ACC112 (cell line): ENCODE results near the gene ZSWIM5.
A peak's percentile ranks its signal among the peaks of the same experiment; 100 is the strongest.

ENCODE experiments used
- H2AFZ ChIP-seq: fragments of 200-600 bp; sonication (generic); one replicate; pipeline ENCODE4 v1.6.0; 2017; ENCODE audit warnings: antibody characterized with exemption, low read length; ENCODE audit not compliant: unreplicated experiment
- H3K27ac ChIP-seq: fragments of 200-600 bp; sonication (generic); 2 replicates; pipeline ENCODE4 v1.5.1; 2014; ENCODE audit warnings: low read depth, mild to moderate bottlenecking, antibody characterized with exemption, low read length, moderate library complexity
- H3K27me3 ChIP-seq: fragments of 200-600 bp; sonication (generic); 2 replicates; pipeline ENCODE4 v1.6.1; 2014; ENCODE audit warnings: mild to moderate bottlenecking, antibody characterized with exemption, low read length, moderate library complexity, mixed read lengths; ENCODE audit not compliant: insufficient read depth
- H3K36me3 ChIP-seq: fragments of 200-600 bp; sonication (generic); 2 replicates; pipeline ENCODE4 v1.6.1; 2016; ENCODE audit warnings: mild to moderate bottlenecking, antibody characterized with exemption, low read length, moderate library complexity, mixed read lengths; ENCODE audit not compliant: insufficient read depth
- H3K4me1 ChIP-seq: fragments of 200-600 bp; sonication (generic); one replicate; pipeline ENCODE4 v1.6.1; 2016; ENCODE audit warnings: low read length, mixed read lengths; ENCODE audit not compliant: insufficient read depth, unreplicated experiment, control insufficient read depth
- H3K4me3 ChIP-seq: fragments of 200-600 bp; sonication (generic); 2 replicates; pipeline ENCODE4 v1.5.1; 2014; ENCODE audit warnings: mild to moderate bottlenecking, low read depth, low read length
- H3K79me2 ChIP-seq: fragments of 200-600 bp; sonication (generic); one replicate; pipeline ENCODE4 v1.6.0; 2016; ENCODE audit warnings: low read length; ENCODE audit not compliant: control insufficient read depth, unreplicated experiment, insufficient read depth

The ZSWIM5 gene

DNA sequence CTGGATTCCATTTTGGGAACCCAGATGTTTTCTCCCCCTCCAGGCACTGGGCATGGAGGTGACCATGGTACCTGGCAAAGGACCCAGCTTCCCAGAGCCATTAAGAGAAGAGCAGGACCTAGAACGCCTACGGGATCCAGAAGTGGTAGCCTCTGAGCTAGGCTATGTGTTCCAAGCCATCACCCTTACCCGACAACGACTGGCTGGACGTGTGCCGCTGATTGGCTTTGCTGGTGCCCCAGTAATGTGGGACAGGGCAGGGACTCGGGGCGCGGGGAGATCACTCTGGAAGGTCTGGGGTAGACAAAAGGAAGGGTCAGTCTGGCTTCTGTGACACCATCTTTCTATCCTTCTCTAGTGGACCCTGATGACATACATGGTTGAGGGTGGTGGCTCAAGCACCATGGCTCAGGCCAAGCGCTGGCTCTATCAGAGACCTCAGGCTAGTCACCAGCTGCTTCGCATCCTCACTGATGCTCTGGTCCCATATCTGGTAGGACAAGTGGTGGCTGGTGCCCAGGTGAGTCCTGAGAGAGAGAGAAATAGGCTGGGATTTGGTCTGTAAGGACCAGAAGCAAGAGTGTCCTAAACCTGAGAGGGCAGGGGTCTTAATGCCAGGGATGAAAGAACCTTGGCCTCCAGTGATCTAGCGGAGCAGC lies 192.7 kb downstream of the ZSWIM5 start:
- peaks cover 33% of the 10 kb centered on the region for H3K79me2 ChIP-seq
- peak overlapping the region; percentile 89 for H3K4me3 ChIP-seq
- H3K4me1 ChIP-seq: peaks cover 17% of the 10 kb centered on the region
- H3K36me3 ChIP-seq: peaks cover 4% of the 10 kb centered on the region; the same call in 1 of the 2 replicates
- no peak overlapping the region for H2AFZ ChIP-seq
- H3K27ac ChIP-seq: no peak overlapping the region
- H3K27me3 ChIP-seq: no peaks in the 10 kb centered on the region

DNA sequence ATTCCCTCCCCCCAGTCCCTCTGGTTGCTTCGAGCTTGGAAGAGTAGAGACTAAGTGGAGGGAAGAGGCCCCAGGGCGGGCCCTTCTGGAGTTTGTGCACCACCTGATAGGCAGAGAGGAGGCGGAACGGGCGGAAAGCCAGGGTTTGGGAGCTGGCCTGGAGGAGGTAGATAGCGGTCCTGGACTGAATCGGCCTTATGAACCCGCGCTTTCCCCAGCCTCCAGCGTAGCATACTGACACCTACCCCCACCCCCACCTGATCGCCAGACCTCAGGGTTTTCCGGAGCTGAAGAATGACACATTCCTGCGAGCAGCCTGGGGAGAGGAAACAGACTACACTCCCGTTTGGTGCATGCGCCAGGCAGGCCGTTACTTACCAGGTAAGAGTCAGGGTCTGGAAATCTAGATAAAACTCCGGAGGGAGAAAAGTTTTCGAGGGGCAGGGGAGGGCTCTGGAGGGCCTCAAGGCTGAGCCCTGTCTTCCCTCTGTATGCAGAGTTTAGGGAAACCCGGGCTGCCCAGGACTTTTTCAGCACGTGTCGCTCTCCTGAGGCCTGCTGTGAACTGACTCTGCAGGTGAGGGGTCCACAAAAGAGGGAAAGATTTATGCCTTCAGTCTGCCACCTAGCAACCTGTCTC lies 193.6 kb downstream of the ZSWIM5 start:
- peak overlapping the region; percentile 66 for H3K27ac ChIP-seq

DNA sequence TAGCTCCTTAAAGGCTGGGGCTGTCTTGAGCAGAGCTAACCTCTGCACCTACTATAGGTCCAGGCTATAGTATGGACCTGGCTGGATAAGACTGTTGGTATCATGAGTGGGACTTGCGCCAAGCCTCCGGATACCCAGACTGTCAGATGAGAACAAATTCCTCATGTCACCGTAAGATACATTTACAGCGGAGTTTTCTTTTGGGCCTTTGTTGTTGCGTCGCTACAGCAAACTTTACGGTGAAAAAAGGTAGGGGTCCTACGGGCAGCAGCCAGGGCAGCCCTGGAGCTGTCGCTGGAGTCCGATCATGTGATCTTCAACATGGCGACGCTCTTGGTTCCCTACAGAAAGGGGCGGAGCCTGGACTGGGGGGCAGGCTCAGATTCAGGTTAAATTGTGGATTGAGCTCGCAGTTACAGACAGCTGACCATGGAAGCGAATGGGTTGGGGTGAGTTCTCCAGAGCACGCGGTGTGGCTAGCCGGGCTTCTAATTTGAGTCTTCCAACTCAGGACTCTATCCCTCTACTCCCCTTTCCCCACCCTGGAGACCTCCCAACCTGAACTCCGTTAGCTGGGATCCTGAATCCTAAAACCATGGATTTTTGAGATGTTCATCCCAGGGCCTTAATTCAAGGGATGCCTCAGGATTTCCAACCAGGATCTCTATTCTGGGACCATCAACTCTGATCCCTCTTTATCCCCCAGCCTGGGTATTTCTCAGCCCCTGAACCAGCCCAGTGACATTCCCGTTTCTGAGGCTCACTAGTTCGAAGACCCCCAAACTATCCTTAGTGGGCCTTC lies 194.4 kb downstream of the ZSWIM5 start, which contains the start of gene UROD:
Gene UROD (plus strand): TSS at position 418 of the 802 bp plus-strand sequence. CDS start 12 bp downstream, at position 430.
- Histone ChIP-seq H3K79me2 (peaks cover 33% of the 10 kb centered on the region), H3K4me3 (peak within 1 kb of the TSS; percentile 89)

More for the DNA sequence above, 193.6 kb downstream of the ZSWIM5 start:
- Histone ChIP-seq H3K79me2 (peaks cover 33% of the 10 kb centered on the region), H3K4me3 (peak overlapping the region; percentile 89), H3K4me1 (peaks cover 17% of the 10 kb centered on the region), H3K27me3 (no peaks in the 10 kb centered on the region), H3K36me3 (peaks cover 4% of the 10 kb centered on the region; the same call in 1 of the 2 replicates), H2AFZ (peak overlapping the region; percentile 55)

GRCh38 chr1:45010855-45011811 lies 195.3 kb downstream of the ZSWIM5 start, which contains the start of gene HECTD3:
HECTD3 (minus strand) TSS chr1:45011324; CDS start chr1:45011257, 67 bp downstream.
- Histone ChIP-seq H3K79me2 (peaks cover 33% of the 10 kb centered on the region), H3K4me1 (peaks cover 17% of the 10 kb centered on the region), H3K36me3 (peaks cover 4% of the 10 kb centered on the region; the same call in 1 of the 2 replicates), H3K4me3 (peak within 1 kb of the TSS; percentile 89), H3K27ac (peak within 1 kb of the TSS; percentile 66), H2AFZ (peak within 1 kb of the TSS; percentile 96), H3K27me3 (no peaks in the 10 kb centered on the region)

More for the DNA sequence above, 194.4 kb downstream of the ZSWIM5 start, which contains the start of gene UROD:
- Histone ChIP-seq H3K36me3 (peaks cover 4% of the 10 kb centered on the region; the same call in 1 of the 2 replicates), H3K27me3 (no peaks in the 10 kb centered on the region), H3K4me1 (peaks cover 17% of the 10 kb centered on the region), H2AFZ (peak within 1 kb of the TSS; percentile 96), H3K27ac (peak within 1 kb of the TSS; percentile 66)

- H3K27me3 ChIP-seq: no peaks in the 10 kb centered on the region
- no peaks in the 10 kb centered on the region; the same call in 1 of the 2 replicates for H3K36me3 ChIP-seq
- peak overlapping the region; percentile 83 for H2AFZ ChIP-seq
- peaks cover 17% of the 10 kb centered on the region for H3K4me1 ChIP-seq
- peak overlapping the region; percentile 89 for H3K4me3 ChIP-seq
- peaks cover 30% of the 10 kb centered on the region for H3K79me2 ChIP-seq
- H3K27ac ChIP-seq: no peak overlapping the region
These were observed 196.2 kb downstream of the ZSWIM5 start for GRCh38 chr1:45009956-45010854.

GRCh38 chr1:45009296-45009865 lies 197.0 kb downstream of the ZSWIM5 start:
- Histone ChIP-seq H2AFZ (no peak overlapping the region), H3K4me3 (peak overlapping the region; percentile 89; the same call in 1 of the 2 replicates), H3K36me3 (no peaks in the 10 kb centered on the region; the same call in 1 of the 2 replicates), H3K27me3 (no peaks in the 10 kb centered on the region), H3K79me2 (peaks cover 28% of the 10 kb centered on the region), H3K4me1 (peaks cover 17% of the 10 kb centered on the region), H3K27ac (no peak overlapping the region)

DNA sequence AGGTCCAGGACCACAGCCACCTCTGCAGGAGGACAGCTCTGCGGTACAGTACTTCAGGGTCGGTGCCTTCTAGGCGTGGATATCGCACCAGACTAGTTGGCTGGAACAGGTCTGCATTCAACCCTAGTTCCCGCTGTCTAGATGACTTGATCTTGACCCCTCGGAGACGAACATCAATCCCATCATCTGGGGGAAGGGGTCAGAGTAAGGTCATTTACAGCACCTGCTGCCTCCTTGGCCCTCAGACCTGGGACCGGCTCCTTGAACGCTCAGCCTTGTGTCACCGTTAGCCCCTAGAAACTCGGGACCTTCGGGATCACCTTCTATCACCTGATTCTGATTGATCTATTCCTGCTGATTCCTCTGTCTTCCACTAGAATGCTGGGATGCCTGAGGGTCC lies 197.9 kb downstream of the ZSWIM5 start:
- Histone ChIP-seq H3K4me1 (peaks cover 11% of the 10 kb centered on the region), H3K36me3 (peaks cover 2% of the 10 kb centered on the region; the same call in 1 of the 2 replicates), H3K27me3 (no peaks in the 10 kb centered on the region)

DNA sequence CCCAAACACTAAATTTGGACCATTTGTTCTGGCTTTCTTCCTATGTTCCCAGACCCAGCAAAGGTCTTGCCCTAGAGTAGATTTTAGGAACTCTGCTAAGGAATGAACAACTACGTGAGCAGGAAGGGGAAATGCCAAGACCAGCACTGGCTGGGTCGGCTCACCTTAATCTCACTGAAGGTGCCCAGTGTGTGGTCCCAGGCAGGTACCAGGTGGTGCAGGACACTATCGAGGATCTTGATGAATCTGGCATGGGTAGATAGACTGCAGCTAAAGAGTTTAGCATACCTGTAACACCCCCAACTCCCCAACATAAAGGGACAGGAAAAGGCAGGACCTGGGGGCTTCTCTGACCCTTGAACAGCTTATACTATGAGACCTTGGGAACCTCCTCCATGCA lies 198.3 kb downstream of the ZSWIM5 start:
- Histone ChIP-seq H3K27me3 (no peaks in the 10 kb centered on the region), H3K27ac (no peak overlapping the region), H3K4me3 (no peak overlapping the region), H2AFZ (no peak overlapping the region), H3K36me3 (peaks cover 6% of the 10 kb centered on the region; the same call in 1 of the 2 replicates), H3K4me1 (peaks cover 6% of the 10 kb centered on the region), H3K79me2 (peaks cover 18% of the 10 kb centered on the region)

More for the DNA sequence above, 197.9 kb downstream of the ZSWIM5 start:
- Histone ChIP-seq H3K4me3 (no peak overlapping the region), H3K27ac (no peak overlapping the region), H2AFZ (no peak overlapping the region), H3K79me2 (peaks cover 22% of the 10 kb centered on the region)

GRCh38 chr1:45007311-45007710 lies 199.1 kb downstream of the ZSWIM5 start:
- Histone ChIP-seq H2AFZ (no peak overlapping the region), H3K36me3 (peaks cover 11% of the 10 kb centered on the region; the same call in 1 of the 2 replicates), H3K4me1 (peaks cover 6% of the 10 kb centered on the region)

More at GRCh38 chr1:45007311-45007710, 199.1 kb downstream of the ZSWIM5 start:
- Histone ChIP-seq H3K4me3 (no peak overlapping the region), H3K27ac (no peak overlapping the region), H3K79me2 (peaks cover 12% of the 10 kb centered on the region), H3K27me3 (no peaks in the 10 kb centered on the region)
